EH (cell line): ENCODE data around the gene UTP25.
A peak's percentile ranks its signal among the peaks of the same experiment; 100 is the strongest.

Experiments
- DNase-seq: peaks from one replicate; pipeline ENCODE4 v3.0.0-alpha.2; 2015; ENCODE audit warnings: low read depth

The UTP25 gene

DNA sequence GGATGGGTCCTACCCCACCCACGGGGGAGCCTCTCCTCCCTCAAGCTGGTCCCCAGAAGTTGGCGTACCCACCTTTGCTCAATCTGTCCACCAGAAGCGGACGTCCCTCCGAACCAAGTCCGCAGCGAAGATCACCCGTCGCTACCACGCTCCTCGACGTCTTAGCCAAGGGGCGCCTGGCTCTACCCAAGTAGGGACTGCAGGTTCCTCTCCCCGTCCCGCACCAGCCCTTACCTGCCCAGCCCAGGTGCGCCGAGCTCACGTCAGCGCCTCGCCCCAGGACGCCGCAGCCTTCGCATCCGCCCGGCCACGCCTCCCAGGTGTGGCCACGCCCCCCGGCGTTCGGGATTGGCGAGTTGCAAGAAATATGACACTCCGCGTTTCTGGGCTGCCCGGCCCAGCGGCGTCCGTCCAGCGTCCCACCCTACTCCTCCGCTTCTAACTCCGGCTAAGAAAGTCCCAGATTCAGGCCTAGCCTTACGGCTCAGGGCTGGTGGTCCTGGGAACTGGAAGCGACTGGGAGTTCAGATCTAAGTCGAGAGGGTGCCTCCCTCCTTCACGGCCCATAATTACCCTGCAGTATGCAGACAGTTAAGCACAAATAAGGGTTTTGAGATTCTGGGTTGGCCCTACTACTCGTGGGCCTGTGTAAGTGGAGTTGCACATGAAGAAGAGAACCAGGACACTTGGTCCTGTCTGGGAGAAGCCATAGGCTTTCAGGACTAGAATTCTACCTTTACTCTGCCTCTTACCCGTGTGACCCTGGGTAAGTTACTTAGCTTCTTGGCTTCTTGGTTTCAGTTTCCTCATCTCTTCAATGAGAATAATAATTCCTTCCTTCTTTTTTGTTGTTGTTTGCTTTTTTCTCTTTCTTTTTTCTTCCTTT, 21.7 kb upstream of the UTP25 start, which contains the start of gene IRF6:
IRF6 (minus strand) TSS at position 268 of the 886 bp plus-strand sequence. CDS start 4,729 bp downstream, outside the sequence.
- DNase-seq = peak; percentile 52

DNA sequence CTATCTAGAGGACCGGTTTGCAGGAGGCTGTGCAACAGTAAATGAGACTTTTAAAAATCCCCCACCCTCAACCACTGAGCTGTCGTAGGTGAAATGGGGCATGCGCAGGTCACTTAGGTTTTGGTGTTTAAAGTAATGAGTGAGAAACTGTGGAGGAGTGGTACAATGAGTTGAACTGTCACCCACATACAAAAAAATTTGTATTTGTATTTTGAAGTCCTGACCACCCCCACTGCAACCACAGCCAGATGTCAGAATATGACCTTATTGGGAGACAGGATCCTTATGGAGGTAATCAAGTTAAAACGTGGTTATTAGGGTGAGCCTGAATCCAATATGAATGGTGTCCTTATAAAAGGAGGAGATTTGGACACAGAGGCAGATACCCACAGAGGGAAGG, 20.3 kb upstream of the UTP25 start:
- DNase-seq = no peak

DNA sequence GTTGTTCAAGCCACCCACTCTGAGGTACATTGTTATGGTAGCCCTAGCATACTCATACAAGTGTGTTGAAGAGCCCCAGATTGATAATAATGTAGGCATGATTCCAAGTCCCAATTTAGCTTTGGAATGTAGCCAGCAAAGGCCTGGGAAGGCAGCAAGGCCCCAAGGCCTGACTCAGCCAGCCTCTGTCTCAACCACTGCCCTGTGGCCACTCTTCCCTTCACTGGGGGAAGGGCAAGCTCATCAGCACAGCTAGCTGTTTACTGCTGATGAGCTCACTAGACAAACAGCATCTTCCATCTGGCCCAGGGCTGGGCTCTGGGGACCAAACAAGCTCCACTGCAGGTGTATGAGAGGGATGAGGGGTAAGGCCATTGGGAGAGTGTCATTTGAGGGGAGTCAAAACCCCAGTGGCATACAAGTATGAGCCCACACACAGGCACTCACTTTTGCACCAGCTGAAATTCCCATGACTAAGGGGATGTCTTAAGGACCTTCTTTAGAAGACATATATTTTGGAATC, 19.7 kb upstream of the UTP25 start:
- DNase-seq = peak; percentile 98

DNA sequence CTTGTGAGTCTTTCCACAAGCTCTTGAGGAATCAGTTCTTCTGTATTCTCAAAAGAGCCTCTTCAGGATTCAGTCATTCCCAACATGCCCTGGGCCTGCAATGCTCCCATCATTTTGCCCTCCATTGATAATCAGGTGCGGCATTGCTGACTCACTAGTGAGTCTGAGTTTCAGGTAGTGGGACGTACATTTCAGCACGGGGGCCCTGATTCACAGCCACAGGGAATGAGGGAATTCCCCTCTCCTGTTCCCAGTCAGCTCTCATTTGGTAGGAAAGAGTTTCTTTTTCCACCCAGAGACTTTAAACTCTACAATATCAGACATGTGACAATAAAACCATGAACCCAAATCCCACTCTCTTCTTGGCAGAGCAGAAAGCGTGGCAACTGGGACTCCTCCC, 18.2 kb upstream of the UTP25 start:
- no peak for DNase-seq

DNA sequence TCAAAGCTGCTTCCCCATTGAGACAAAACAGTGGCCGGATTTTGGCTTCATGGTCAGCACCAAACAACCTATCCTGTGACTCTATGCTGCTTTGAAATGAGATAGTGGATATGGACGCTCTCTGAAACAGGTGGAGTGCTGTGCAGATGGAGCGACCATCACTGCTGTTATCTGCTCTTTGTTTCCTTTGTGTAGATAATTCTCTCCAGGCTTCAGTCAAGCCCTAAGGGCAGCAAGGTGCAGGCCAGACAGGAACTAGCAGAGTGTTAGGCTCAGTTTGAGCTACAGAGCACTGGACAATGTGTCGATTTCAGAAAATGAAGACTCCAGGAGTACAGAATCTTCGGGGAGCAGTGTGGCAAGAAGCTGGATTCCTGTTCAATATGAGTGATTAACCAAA, 17.0 kb upstream of the UTP25 start:
- DNase-seq = no peak

DNA sequence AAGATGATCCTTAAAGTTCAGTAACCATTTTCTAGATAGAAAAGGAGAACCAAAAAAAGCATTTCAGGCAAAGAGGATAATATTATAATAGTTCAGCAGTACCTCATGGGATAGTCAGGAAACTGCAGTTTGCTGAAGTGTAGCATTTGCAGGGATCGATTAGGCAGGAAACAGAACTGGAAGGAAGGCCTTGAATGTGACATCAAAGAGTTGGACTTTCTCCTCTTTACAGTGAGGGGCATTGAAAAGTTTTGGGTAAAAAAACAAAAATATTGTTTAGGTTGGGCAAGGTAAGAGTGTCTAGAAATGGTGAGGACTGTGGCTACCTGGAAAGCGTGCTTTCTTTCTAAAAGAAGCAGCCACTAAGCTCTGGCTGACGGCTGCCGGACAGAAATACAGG, 13.9 kb upstream of the UTP25 start:
- DNase-seq = no peak

DNA sequence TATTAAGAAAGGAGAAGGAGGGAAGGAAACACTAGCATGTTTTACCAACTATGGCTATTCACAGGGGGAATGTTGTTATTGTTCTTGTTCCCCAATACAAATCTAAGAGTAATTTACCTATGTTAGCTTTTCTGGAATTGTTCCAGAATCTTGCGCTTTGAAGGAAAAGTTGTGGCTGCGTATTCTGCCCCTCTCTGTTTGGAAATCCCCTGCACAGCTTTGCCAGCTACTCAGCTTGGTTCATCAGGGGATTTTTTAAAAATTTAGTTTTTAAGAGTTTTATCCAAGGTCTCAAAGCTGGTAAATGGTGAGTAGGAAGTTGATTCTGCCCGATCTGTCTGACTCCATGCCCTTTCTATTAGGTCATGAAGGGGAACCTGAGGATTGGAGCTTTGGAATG, 12.3 kb upstream of the UTP25 start:
- no peak for DNase-seq

DNA sequence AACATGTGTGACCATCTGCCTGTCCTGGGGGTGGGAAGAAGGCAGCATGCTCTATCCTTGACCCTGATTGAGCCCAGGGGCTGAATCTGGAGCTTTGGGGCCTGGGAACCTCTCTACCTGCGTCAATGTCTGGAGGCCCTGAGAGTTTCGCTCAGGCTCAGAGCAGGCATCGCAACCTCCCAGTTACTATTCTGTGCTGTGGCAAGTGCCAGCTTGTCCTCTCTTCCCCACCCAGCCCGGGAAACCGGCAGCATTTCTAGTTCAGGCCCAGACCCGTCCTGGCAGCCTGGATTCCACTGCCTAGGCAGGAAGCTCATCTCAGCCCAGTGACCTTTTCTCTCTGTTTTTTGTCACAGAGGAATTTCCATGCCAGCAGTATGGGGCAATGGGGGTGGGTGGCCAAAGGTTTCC, 11.8 kb upstream of the UTP25 start:
- no peak for DNase-seq

DNA sequence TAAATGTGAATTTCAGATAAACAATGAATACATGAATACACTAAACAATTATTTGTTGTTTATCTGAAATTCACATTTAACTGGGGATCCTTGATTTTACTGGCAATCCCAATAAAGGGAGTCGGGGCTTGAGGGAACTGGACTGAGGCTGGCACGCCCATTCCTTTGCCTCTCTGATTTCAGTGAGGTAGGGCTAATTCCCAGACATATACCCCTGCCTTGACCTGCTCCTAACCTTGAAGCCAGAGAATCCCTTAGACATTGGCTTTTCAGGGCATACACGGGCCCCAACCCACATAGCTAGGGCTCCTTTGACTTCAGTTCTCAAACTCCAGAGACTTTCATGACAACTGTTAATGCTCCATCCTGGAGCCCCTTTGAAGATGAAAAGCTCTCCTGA, 10.8 kb upstream of the UTP25 start:
- no peak for DNase-seq

DNA sequence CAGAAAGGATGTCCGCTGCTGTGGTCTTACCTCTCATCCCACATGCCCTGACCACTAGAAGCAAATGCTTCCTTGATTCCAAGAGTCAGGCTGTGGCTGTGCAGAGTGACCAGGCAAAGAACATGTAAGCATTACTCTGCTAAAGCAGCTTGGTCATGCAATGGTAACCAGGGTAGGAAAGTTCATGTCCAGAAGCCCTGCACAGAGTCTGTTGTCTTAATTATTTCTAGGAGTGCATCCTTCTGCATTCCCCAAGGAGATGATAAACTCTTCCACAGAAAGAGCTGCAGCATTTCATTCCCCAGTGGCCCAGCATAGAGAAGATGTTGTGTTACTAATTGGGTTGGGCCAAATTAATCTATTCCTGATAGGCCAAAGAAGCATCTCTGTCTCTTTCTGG, 10.1 kb upstream of the UTP25 start:
- DNase-seq = no peak

DNA sequence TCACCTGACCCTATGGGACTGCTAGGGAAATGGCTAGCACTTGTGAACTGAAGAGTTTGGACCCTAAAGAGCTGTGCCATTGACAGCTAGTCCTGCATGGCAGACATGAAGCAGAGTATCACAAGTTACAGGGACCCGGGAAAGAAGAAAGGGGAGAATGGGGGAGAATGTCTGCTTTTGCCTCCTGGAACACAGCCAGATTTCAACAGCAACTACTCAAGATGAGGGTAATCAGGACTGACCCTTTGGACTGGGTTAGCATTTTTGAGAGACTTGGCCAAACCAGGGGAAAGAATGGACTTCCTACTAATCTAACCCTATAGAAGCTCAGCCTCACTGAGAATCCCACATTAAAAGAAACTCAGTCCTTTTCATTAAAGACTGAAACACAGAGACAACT, 8.7 kb upstream of the UTP25 start:
- no peak for DNase-seq

DNA sequence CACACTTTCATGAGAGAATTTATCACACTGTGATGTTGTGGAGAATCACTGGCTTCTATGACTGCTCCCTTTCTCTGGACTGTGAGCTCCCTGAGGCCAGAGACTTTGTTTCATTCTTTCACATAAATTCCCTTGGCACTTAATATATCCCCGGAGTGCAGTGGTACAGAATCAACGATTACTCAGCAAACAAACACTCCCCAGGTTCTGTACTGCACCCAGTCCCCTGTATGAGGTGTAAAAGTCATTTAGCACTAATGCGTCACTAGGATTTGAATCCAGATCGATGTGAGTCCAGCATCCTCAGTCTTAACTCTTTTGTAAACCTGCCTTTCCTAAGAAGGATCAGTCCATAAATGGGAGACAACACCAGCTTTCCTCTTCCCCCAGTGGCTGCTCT, 6.8 kb upstream of the UTP25 start:
- no peak for DNase-seq

DNA sequence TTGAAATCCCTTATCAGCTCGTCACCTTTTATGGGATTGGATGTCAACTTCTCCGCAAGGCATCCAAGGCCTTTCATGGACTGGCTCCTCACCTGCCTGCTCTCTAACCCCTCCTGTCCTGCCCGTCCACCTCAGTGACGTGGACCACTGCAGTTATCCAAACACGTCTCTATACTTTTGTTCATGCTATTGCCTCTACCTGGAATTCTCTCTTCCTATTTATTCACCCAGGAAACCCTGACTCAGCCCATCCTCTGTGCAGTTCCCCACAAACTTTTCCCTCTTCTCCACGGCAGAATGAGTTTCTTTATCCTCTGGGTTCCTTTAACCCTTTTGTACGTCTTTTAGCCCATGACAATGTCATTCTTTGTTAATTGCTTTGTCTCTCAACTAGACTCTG, 5.1 kb upstream of the UTP25 start:
- no peak for DNase-seq

DNA sequence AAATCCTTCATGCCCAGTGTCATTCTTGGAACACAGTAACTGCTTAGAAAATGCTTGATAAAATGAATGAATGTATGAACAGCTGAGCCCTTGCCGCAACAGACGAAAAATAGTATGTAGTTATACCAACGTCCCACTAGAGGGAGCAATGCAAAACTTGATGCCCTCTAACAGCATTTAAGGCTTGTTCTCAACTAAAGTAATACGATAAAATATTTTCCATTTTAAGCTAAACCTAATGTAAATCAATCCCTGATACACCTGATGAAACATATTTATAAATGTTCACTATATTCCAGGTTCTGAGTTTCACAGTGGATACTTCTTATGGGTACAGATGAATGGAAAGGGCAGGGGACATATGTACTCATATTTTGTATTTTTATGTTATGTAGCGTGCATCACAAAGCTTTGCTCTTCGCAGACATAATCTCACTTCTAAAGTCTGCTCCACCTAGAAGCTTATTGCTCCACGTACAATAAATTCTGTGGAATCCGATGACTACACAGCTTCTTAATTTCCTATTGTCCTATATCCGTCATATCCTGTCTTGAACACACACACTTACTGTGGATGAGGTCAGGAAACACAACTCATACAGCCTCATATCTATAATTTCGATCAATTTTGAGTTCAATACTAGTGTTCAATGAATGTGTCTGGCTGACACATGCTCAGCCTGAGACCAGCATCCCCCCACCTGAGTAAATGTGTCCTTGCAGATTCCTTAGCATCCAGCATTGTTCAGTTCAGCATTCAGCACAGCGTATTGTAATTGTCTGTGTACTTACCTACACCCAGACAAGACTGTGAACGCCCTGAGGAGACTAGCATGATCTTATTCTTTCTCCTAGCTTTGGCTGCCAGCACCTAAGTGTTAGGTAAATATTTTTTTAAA, 4.4 kb upstream of the UTP25 start:
- DNase-seq = peak; percentile 75

DNA sequence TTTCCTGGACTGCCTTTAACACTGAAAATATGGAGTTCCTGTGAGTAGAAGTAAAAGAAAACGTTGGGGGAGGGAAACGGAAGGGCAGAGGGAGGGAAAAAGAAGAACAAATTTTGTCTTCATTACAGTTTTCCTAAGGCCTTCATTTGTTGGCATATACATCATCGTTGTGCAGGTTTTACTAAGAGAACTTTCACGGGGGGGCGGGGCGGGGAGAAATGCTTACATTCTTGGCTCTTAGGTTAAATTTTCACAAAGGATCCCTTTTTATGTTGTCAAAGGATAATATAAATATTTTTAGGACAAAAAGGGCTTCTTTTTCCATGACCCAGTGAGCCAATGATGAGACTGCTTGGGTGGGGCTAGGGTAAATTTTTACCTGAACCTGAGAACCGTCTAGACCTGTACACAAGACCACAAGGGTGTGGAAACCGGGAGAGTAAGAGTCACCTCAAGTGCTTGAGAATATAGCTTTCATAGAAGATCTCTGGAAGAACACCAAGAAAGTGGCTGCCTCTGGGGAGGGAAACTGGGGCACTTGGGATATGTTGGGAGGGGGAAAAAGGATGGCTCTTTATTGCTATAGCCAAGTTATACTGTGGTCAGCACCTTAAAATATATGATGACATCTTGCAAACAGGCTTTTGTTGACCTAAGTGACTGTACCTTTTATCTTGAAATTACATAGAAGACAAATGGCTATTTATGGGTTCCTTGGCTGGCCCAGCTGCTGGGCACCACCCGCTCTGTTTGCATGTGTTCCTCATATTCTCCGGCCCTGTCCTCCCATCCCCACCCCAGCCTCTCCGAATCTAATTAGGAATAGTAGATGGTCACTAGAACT, 2.0 kb upstream of the UTP25 start:
- DNase-seq = no peak

DNA sequence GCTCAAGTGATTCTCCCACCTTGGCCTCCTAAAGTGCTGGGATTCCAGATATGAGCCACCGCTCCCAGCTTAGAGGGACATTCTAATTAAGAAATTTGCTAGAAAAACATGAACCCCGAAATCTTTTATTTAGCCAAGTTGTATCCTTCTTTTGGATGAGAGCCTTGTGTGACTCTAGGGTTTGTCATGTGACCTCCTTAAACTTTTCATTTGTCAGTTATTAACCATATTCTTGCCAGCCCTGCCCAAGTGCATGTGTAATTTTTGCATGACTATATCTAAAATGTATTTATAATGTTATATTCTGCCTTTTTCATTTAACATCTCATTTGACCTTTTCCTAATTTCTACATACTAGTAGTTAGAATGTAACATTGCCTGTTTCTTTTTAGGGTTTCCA, 1.9 kb downstream of the UTP25 start:
- no peak for DNase-seq

DNA sequence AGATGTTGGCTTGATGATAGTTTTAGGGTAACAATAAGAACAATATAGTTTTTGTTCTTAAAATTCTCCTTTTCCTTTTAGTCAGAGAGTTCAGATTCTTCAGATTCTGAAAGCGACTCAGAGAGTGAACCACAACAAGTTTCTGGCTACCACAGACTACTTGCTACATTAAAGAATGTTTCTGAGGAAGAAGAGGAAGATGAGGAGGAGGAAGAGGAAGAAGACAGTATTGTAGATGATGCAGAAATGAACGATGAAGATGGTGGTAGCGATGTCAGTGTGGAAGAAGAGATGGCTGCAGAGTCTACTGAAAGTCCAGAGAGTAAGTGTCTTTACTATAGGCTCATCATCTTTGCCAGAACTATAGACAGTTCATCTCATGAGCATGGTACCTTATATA, 3.0 kb downstream of the UTP25 start:
- DNase-seq = no peak

DNA sequence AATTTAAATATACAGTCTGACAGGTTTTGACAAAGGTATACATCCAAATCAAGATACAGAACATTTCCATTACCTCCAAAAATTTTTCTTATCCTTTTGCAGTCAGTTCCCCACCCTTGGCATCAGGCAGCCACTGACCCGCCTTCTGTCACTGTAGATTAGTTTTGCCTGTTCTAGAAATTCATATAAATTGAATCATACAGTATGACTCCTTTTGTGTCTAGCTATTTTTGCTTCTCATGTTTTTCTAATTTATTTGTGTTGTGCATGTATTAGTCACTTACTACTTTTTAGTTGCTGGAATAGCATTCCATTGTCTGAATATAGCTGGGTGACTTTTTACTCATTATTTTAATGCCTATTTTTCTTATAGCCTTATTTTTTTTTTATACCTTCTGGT, 3.8 kb downstream of the UTP25 start:
- peak; percentile 79 for DNase-seq

DNA sequence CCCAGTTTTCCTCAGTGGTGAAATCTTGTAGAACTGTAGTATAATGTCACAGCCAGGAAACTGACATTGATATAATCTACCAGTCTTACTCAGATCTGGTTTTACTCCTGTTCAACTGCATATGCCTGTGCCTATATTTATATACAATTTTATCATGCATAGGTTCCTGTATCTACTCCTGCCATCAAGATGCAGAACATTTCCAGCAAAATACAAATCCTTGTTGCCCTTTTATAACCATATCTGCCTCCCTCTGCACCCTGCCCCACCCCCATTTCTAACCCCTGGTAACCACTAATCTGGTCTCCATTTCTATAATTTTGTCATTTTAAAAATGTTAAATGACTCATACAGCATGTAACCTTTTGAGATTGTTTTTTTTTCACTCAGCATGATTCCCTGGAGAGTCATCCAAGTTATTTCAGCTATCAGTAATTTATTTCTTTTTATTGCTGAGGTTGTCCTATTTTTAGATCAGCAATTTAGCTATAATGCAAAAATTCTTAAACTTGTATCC, 8.1 kb downstream of the UTP25 start:
- DNase-seq = peak; percentile 76

DNA sequence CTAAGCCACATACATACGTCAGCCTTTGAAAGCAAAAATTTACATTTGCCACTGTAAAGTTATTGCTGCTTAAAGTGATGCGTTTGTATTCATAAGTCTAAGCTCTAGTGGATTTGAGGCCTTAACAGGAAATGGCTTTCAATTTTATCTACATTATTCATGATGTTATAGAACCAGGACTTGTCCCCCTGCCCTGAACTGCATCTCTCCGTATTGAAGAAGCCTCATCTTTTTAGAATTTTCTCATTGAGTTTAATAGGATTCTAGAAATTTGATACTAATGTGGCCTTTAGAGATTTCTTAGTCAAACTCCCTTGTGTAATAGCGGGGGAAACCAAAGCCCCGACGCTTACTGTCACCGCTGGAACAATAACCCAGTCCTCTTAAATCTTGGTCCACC, 9.9 kb downstream of the UTP25 start:
- DNase-seq = no peak

DNA sequence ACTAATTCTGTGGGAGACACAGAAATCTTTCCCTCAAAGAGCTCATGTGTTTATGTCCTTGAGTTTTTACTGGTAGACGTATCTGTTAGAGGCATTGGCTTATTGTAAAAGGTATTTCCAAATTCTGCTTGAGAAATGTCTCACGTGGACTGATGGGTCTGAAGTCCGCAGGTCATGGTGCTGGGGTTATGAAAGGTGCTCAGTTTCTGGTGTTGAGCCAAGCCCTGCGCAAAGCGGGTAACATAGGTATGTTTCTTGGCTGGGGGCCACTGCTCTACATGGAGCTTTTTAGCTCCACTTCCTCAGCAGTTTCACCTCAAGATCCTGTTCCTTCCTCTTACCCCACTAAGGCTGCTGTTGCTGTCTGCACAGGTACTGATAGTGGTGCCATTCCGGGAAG, 10.8 kb downstream of the UTP25 start:
- DNase-seq = no peak
